ENCODE data around the gene DIPK1A. TPM values are rescaled to one million over a fixed set of nuclear protein-coding genes. Genes with fewer than 3 reads are reported as not detected.

The DIPK1A gene
- total RNA-seq, 1 experiment from 2014 or later: 1.2 TPM

DNA sequence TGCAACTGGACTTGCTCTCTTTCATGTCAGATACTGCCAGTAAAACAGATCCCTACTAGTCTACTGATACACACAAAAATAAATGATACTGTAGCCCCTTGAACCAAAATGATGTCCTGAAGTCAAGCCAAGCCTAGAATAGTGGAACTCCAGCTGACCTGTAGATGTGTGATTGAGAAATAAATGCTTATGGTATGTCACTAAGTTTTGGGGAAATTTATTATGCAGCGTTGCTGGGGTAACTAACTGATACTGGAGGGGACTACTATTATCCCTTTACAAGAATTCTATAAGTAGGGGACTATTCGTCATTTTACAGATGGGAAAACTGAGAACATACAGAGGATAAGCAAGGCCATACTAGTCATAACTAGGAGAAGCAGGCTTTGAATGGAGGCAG, 73.8 kb downstream of the DIPK1A start:
- no peak for DNase-seq (ENCODE audit: low read depth, low spot score)
- Histone ChIP-seq H3K4me1 (ENCODE audit: control insufficient read depth, insufficient read depth, low read length) (no peaks in the 10 kb centered on the region), H3K4me3 (ENCODE audit: low read depth in 2 of 2, low read length in 2 of 2) (no peak overlapping the region), H3K36me3 (ENCODE audit: control insufficient read depth, insufficient read depth, low read length) (no peaks in the 10 kb centered on the region), H3K27me3 (ENCODE audit: control insufficient read depth, insufficient read depth, low read length) (no peaks in the 10 kb centered on the region), H3K9me3 (ENCODE audit: control insufficient read depth, insufficient read depth, low read depth, low read length) (no peaks in the 10 kb centered on the region), H3K27ac (ENCODE audit: low read length) (no peak overlapping the region)
- no TSS peak for BruUV-seq (replicated peaks)
- POLR2A ChIA-PET: interaction anchor here (0.6 kb wide), 1 partner anchor 81 kb away, joined by 4 read pairs; no protein-coding TSS in a partner anchor
- intact Hi-C loops (cut with micrococcal nuclease; ENCODE audit: unreplicated experiment): no loop called here
- ATAC-seq: no peak
- TF ChIP-seq, protein P1, sequence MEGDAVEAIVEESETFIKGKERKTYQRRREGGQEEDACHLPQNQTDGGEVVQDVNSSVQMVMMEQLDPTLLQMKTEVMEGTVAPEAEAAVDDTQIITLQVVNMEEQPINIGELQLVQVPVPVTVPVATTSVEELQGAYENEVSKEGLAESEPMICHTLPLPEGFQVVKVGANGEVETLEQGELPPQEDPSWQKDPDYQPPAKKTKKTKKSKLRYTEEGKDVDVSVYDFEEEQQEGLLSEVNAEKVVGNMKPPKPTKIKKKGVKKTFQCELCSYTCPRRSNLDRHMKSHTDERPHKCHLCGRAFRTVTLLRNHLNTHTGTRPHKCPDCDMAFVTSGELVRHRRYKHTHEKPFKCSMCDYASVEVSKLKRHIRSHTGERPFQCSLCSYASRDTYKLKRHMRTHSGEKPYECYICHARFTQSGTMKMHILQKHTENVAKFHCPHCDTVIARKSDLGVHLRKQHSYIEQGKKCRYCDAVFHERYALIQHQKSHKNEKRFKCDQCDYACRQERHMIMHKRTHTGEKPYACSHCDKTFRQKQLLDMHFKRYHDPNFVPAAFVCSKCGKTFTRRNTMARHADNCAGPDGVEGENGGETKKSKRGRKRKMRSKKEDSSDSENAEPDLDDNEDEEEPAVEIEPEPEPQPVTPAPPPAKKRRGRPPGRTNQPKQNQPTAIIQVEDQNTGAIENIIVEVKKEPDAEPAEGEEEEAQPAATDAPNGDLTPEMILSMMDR (IDR thresholded peaks at IDR 0.05): no peak
- TF ChIP-seq, protein P2, sequence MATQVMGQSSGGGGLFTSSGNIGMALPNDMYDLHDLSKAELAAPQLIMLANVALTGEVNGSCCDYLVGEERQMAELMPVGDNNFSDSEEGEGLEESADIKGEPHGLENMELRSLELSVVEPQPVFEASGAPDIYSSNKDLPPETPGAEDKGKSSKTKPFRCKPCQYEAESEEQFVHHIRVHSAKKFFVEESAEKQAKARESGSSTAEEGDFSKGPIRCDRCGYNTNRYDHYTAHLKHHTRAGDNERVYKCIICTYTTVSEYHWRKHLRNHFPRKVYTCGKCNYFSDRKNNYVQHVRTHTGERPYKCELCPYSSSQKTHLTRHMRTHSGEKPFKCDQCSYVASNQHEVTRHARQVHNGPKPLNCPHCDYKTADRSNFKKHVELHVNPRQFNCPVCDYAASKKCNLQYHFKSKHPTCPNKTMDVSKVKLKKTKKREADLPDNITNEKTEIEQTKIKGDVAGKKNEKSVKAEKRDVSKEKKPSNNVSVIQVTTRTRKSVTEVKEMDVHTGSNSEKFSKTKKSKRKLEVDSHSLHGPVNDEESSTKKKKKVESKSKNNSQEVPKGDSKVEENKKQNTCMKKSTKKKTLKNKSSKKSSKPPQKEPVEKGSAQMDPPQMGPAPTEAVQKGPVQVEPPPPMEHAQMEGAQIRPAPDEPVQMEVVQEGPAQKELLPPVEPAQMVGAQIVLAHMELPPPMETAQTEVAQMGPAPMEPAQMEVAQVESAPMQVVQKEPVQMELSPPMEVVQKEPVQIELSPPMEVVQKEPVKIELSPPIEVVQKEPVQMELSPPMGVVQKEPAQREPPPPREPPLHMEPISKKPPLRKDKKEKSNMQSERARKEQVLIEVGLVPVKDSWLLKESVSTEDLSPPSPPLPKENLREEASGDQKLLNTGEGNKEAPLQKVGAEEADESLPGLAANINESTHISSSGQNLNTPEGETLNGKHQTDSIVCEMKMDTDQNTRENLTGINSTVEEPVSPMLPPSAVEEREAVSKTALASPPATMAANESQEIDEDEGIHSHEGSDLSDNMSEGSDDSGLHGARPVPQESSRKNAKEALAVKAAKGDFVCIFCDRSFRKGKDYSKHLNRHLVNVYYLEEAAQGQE (IDR thresholded peaks at IDR 0.05; ENCODE audit: insufficient read depth in 1 of 2, low read depth in 2 of 2, low read length in 1 of 2): no peak
- TF ChIP-seq POLR2AphosphoS5 (IDR thresholded peaks at IDR 0.05; ENCODE audit: low read depth, low read length) (no peak), TCF7L2 (IDR thresholded peaks at IDR 0.05; ENCODE audit: low read depth, low read length) (no peak), SIN3A (IDR thresholded peaks at IDR 0.05; ENCODE audit: borderline replicate concordance, insufficient read depth, low read depth, low read length) (no peak)
- CTCF ChIA-PET: no interaction called here
- in situ Hi-C loops (cut with HindIII; ENCODE audit: low pct_unique_long_range_greater_than_20kb, low sequenced_read_pairs): no loop called here

DNA sequence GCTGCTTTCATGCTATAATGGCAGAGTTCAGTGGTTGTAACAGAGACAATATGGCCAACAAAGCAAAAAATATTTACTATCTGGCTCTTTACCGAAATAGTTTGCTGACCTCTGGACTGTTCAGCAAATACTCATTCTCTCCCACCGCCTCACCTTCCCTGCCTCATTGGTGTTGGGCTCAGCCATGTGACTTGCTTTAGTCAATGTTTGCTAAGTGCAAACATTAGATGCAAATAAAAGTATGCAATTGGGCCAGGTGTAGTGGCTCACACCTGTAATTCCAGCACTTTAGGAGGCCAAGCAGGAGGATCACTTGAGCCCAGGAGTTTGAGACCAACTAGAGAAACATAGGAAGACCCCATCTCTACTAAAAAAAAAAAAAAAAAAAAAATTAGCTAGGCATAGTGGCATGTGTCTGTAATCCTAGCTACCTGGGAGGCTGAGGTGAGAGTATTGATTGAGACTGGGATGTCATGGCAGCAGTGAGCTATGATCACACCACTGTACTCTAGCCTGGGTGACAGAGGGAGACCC, 74.3 kb downstream of the DIPK1A start:
- intact Hi-C loops (cut with micrococcal nuclease; ENCODE audit: unreplicated experiment) (no loop called here), in situ Hi-C loops (cut with HindIII; ENCODE audit: low pct_unique_long_range_greater_than_20kb, low sequenced_read_pairs) (no loop called here)
- no TSS peak for BruUV-seq (replicated peaks)
- TF ChIP-seq TCF7L2 (IDR thresholded peaks at IDR 0.05; ENCODE audit: low read depth, low read length) (no peak), SIN3A (IDR thresholded peaks at IDR 0.05; ENCODE audit: borderline replicate concordance, insufficient read depth, low read depth, low read length) (no peak), POLR2AphosphoS5 (IDR thresholded peaks at IDR 0.05; ENCODE audit: low read depth, low read length) (no peak)
- TF ChIP-seq, protein P1 (IDR thresholded peaks at IDR 0.05): no peak
- TF ChIP-seq, protein P2 (IDR thresholded peaks at IDR 0.05; ENCODE audit: insufficient read depth in 1 of 2, low read depth in 2 of 2, low read length in 1 of 2): no peak
- no peak for DNase-seq (ENCODE audit: low read depth, low spot score)
- Histone ChIP-seq H3K4me1 (ENCODE audit: control insufficient read depth, insufficient read depth, low read length) (no peaks in the 10 kb centered on the region), H3K9me3 (ENCODE audit: control insufficient read depth, insufficient read depth, low read depth, low read length) (no peaks in the 10 kb centered on the region), H3K4me3 (ENCODE audit: low read depth in 2 of 2, low read length in 2 of 2) (no peak overlapping the region), H3K27ac (ENCODE audit: low read length) (no peak overlapping the region), H3K36me3 (ENCODE audit: control insufficient read depth, insufficient read depth, low read length) (no peaks in the 10 kb centered on the region), H3K27me3 (ENCODE audit: control insufficient read depth, insufficient read depth, low read length) (no peaks in the 10 kb centered on the region)
- CTCF ChIA-PET: no interaction called here
- POLR2A ChIA-PET: interaction anchor here (0.6 kb wide), 1 partner anchor 81 kb away, joined by 4 read pairs; no protein-coding TSS in a partner anchor
- ATAC-seq: no peak

Data from Panc1 (cell line).